Bronchial epithelial cell (primary cell): ENCODE measurements around the gene EHBP1. TPM values are rescaled to one million over a fixed set of nuclear protein-coding genes. Genes with fewer than 3 reads are reported as not detected.

Experiments used
- DNase-seq: peaks from one replicate; pipeline ENCODE4 v3.0.0-alpha.2; 2010; ENCODE audit warnings: low read depth
- FAIRE-seq: peaks from 2 replicates; lab custom pipeline; 2011; peaks lifted over from hg19 to GRCh38; lab: Jason Lieb, UNC
- H3K27me3 ChIP-seq: 2 replicates; pipeline ENCODE4 v1.5.1; 2011; ENCODE audit warnings: low read length; ENCODE audit not compliant: control insufficient read depth, insufficient read depth
- H3K36me3 ChIP-seq: 2 replicates; pipeline ENCODE4 v1.5.1; 2011; ENCODE audit warnings: low read length; ENCODE audit not compliant: control insufficient read depth, insufficient read depth
- H3K4me3 ChIP-seq: 2 replicates; pipeline ENCODE4 v1.5.1; 2011; ENCODE audit warnings: mild to moderate bottlenecking, low read depth, low read length, control low read depth
- CTCF ChIP-seq: IDR thresholded peaks from 2 replicates; pipeline ENCODE4 v1.5.1; 2011; ENCODE audit warnings: mild to moderate bottlenecking, moderate library complexity, low read length, control low read depth, inconsistent platforms; ENCODE audit not compliant: insufficient read depth, severe bottlenecking
- total RNA-seq: library from RNA; depleted of rRNA; stranded (reverse); fragments of >200 nt; gene quantifications from 2 replicates; pipeline ENCODE4 v1.2.1, GENCODE V29; 2014

EHBP1 gene
- total RNA-seq, 1 donor from 2014 or later: 132 TPM

DNA sequence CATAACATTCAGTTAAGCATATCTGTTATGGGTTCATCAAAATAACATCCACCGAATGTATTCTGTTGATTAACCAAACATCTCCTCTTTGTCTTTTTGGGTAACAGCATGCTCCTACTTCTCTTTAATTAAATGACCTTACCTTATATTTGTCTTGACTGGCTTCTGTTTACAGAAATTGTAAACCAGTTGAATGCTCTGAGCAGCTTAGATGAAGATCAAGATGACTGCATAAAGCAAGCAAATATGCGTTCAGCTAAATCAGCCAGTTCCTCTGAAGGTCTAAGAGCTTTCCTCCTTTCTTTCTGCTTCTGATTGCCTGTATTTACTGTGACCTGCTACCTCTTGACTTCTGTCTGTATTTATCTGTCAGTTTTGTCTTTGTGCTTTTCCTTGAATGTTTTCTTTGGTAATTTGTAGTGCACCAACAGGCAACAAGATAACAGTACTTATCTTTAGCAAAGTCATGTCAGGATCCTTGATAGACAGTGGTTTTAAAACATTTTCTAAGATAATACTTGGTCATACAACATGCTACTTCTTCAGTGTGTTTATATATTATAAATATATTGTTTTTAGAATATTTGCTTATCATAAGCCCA is 152.8 kb downstream of the EHBP1 start:
- no peak for TF ChIP-seq CTCF
- Histone ChIP-seq H3K4me3 (no peak overlapping the region), H3K27me3 (no peaks in the 10 kb centered on the region), H3K36me3 (peaks cover 8% of the 10 kb centered on the region)
- FAIRE-seq (no peak), DNase-seq (no peak)

GRCh38 chr2:62868947-62869346 is 163.4 kb downstream of the EHBP1 start:
- no peak for TF ChIP-seq CTCF
- no peak for DNase-seq
- H3K36me3 ChIP-seq: peaks cover 2% of the 10 kb centered on the region
- no peak for FAIRE-seq
- no peaks in the 10 kb centered on the region for H3K27me3 ChIP-seq
- no peak overlapping the region for H3K4me3 ChIP-seq

DNA sequence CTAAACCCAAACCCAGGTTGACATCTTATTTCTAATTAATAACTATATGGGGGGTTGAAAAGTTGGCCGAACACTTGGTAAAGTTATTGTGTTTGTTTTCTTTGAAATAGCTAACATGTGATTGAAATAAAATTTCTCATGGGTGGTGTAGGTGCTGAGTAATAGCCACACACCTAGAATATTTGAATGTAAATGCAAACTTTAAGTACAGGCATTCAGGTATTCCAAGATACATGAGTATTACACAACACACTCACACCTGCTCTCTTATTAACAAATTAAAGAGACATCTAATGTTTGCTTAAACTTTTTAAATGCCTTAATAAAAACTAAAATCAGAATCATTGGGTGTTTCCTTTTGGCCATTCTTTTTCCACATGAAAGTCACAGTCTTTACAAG is 165.5 kb downstream of the EHBP1 start:
- peaks cover 6% of the 10 kb centered on the region for H3K36me3 ChIP-seq
- H3K4me3 ChIP-seq: no peak overlapping the region
- DNase-seq (peak; percentile 69), FAIRE-seq (no peak)
- TF ChIP-seq CTCF: no peak
- H3K27me3 ChIP-seq: no peaks in the 10 kb centered on the region

DNA sequence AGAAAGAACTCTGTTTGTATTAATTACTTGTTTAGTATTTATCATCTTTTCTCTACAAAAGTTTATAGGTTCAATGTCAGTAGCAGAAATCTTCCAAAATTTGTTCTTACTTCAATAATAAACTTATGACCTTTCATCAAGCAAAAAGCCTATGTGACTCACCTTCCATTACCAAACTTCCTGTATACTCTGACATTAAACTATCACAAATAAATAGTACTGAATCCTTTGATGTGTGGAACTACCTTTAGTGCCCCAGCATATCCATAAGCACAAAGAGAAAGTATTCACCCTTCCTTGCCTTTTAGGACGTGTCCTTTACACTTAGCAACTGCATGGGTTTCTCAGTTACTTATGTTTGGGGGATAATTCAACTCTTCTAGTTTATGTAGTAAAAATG is 166.0 kb downstream of the EHBP1 start:
- FAIRE-seq (no peak), DNase-seq (peak; percentile 59)
- TF ChIP-seq CTCF: no peak
- Histone ChIP-seq H3K27me3 (no peaks in the 10 kb centered on the region), H3K4me3 (no peak overlapping the region), H3K36me3 (peaks cover 6% of the 10 kb centered on the region)

GRCh38 chr2:62873603-62874002 is 168.1 kb downstream of the EHBP1 start:
- Histone ChIP-seq H3K4me3 (no peak overlapping the region), H3K36me3 (peaks cover 8% of the 10 kb centered on the region), H3K27me3 (no peaks in the 10 kb centered on the region)
- no peak for FAIRE-seq
- no peak for DNase-seq
- no peak for TF ChIP-seq CTCF

DNA sequence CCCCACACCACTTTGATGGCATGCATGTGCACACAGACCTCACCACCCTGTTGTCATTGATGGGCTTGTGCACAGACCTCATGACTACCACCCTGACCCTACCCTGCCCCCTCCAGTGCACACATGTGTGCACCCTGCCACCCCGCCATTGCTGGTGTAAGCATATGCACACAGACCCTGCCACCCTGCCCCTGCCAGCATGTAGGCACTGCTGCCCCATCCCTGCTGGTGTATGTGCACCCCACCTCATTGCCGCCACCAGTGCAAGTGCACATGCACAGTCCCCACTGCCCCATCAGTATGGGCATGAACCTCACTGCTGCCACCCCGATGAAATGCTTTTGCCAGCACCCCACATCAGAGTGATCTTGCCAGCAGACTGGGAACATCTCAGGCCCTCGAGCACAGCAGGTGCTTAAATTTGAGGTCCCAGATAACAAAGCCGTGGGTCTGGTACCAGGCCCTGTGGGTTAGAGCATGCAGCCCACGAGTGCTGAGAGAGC is 169.4 kb downstream of the EHBP1 start:
- peaks cover 8% of the 10 kb centered on the region for H3K36me3 ChIP-seq
- no peak overlapping the region for H3K4me3 ChIP-seq
- no peaks in the 10 kb centered on the region for H3K27me3 ChIP-seq
- DNase-seq (no peak), FAIRE-seq (no peak)
- no peak for TF ChIP-seq CTCF
